Activated gamma-delta T cell treated with anti-CD3 and anti-CD28 coated beads, Interleukin-2, amount 50 U/mL, for 16 hours (primary cell): Measurements from ENCODE around the gene CASP7.
"Not testable (repeated sequence)": the region's sequence is repeated elsewhere in the genome, so short reads cannot be mapped to it uniquely, and the experiment has no call there.

Experiments
- DNase-seq: peaks from one replicate; pipeline ENCODE4 v3.0.0-alpha.2; 2020; ENCODE audit warnings: low read depth

Gene CASP7

GRCh38 chr10:113679463-113680189, at the start of gene CASP7:
TSS of gene CASP7 (plus strand) at chr10:113679912. CDS start at chr10:113697494, 17,582 bp downstream.
- peak; percentile 75 for DNase-seq

- DNase-seq = no peak
Observed at GRCh38 chr10:113630929-113631533, 48.7 kb upstream of the CASP7 start.

GRCh38 chr10:113631684-113632367, 47.9 kb upstream of the CASP7 start:
- no peak for DNase-seq

- DNase-seq = no peak
Observed at GRCh38 chr10:113639966-113640365, 39.7 kb upstream of the CASP7 start.

- no peak for DNase-seq
Observed at GRCh38 chr10:113641702-113642101, 38.0 kb upstream of the CASP7 start.

GRCh38 chr10:113643183-113643582, 36.5 kb upstream of the CASP7 start:
- DNase-seq = no peak

- no peak for DNase-seq
Observed at GRCh38 chr10:113644185-113645120, 35.3 kb upstream of the CASP7 start.

GRCh38 chr10:113646336-113647201, 33.1 kb upstream of the CASP7 start:
- DNase-seq = no peak

GRCh38 chr10:113647812-113648211, 31.9 kb upstream of the CASP7 start:
- DNase-seq = no peak

- no peak for DNase-seq
Observed at GRCh38 chr10:113648478-113648877, 31.2 kb upstream of the CASP7 start.

GRCh38 chr10:113650172-113650571, 29.5 kb upstream of the CASP7 start:
- no peak for DNase-seq

- DNase-seq = no peak
Observed at GRCh38 chr10:113651021-113651420, 28.7 kb upstream of the CASP7 start.

GRCh38 chr10:113651898-113652297, 27.8 kb upstream of the CASP7 start:
- no peak for DNase-seq

- not testable (repeated sequence) for DNase-seq
Observed at GRCh38 chr10:113652456-113652855, 27.3 kb upstream of the CASP7 start.

- DNase-seq = no peak
Observed at GRCh38 chr10:113656896-113657295, 22.8 kb upstream of the CASP7 start.

- no peak for DNase-seq
Observed at GRCh38 chr10:113657544-113657943, 22.2 kb upstream of the CASP7 start.

GRCh38 chr10:113661332-113661731, 18.4 kb upstream of the CASP7 start:
- no peak for DNase-seq

GRCh38 chr10:113663142-113663541, 16.6 kb upstream of the CASP7 start:
- DNase-seq = no peak

GRCh38 chr10:113663908-113664307, 15.8 kb upstream of the CASP7 start, which contains the start of gene NRAP:
TSS of gene NRAP (minus strand) at chr10:113664041. CDS start at chr10:113663882, 159 bp downstream.
- no peak for DNase-seq

- no peak for DNase-seq
Observed at GRCh38 chr10:113665352-113665751, 14.4 kb upstream of the CASP7 start.

- no peak for DNase-seq
Observed at GRCh38 chr10:113665806-113666354, 13.8 kb upstream of the CASP7 start.
